ENCODE data around the gene MDH2. TPM values are rescaled to one million over a fixed set of nuclear protein-coding genes. Genes with fewer than 3 reads are reported as not detected.
"Not testable (repeated sequence)": the region's sequence is repeated elsewhere in the genome, so short reads cannot be mapped to it uniquely, and the experiment has no call there.

The MDH2 gene
- total RNA-seq, 2 donors from 2014 or later, result 94.5 to 94.9 TPM

DNA sequence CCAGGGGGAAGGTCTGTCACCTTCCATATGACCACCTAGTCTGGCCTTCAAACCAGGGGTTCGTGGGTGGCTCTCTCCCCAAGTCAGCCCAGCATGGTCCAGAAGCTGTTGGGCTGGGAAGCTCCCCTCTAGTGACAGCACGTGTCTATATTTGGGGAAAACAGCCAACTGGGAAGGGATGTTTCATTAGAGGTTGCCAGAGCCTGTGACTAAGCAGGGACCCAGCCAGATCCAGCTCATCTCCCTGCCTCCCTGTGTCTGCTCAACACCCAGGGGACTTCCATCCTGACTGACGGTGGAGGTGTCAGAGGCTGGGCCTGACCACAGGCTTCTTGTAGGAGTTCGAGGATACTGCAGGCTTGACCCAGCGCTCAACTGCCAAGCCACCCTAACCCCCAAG lies 10.6 kb upstream of the MDH2 start:
- DNase-seq (ENCODE audit: low spot score), result no peak
- intact Hi-C loops (cut with DNase I), result no loop called here

DNA sequence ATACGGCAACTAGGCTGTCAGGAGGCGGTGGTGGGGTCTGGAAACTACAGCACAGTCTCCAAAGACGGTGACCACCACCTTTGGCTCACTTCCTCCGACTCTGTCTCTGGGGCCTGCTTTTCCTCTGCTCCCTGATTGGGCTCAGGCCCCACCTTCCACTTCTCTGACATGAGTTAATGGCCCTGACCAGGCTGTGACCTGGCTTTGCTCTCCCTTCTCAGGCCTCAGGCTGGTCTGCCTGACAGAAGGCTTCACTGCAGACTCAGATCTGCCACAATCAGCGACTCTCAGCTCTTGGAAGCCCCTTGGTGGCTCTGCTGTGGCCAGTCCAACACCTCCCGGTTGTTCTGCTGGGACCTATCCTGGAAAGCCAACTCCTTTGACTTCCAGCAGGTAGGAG lies 7.8 kb upstream of the MDH2 start:
- no peak for DNase-seq (ENCODE audit: low spot score)
- intact Hi-C loops (cut with DNase I), result no loop called here

DNA sequence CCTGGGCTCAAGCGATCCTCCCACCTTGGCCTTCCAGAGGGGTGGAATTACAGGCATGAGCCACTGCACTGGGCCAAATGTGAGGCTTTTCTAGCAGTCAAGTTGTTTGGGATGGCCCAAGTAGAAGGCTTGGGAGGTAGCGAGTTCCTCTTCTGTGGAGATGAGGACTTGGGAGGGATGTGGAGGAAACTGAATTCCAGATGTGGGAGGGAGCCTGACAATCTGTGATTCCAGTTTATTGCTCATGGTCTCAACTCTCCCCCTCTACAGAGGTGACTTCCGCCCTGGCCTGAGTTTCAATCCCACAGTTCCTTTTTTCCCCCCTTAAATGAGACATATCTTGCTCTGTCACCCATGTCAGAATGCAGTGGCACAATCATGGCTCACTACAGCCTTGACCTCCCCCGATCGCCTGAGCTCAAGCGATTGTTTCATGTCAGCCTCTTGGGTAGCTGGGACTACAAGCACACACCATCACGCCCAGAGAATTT lies 3.5 kb upstream of the MDH2 start:
- intact Hi-C loops (cut with DNase I), result no loop called here
- DNase-seq (ENCODE audit: low spot score), result no peak

DNA sequence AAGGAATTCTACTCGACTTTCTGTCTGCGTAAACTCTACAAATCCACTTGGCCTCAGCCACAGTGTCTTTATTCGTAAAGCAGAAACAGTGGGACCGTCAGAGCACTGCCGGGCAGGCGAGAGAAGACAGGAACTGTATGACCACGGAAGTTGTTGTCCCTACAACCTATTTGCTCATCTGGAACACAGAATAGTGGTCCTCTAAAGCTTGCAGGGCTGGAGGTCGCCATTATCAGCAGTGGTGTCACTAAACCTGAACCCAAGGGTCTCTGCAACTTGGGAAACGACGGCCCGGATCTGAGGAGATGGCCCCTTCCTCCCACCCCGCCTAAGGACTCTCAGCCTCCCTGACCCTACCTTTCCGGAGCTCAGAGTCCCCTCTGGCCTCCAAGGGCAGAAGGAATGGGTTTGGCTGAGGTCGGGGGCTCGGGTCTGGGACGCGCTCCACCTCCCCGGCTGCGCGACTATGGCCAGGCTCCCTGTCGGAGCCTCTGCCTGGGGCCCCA lies 548 bp upstream of the MDH2 start:
- DNase-seq (ENCODE audit: low spot score), result no peak
- intact Hi-C loops (cut with DNase I), result no loop called here

DNA sequence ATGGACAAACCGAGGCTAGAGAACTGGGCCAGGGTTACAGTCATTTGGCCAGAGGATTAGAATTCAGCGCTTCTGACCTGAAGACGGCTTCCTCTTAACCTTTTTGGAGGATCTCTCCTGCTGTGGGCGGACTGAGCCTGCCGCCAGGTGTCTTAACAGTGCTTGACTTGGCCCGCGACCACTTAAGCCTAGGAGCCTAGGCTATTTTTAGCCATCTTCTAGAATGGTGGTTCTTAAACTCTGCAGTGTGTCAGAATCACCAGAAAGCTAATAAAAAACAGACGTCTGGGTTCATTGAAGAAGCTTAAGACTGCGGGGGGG lies 722 bp downstream of the MDH2 start:
- intact Hi-C loops (cut with DNase I), result no loop called here
- DNase-seq (ENCODE audit: low spot score), result no peak

DNA sequence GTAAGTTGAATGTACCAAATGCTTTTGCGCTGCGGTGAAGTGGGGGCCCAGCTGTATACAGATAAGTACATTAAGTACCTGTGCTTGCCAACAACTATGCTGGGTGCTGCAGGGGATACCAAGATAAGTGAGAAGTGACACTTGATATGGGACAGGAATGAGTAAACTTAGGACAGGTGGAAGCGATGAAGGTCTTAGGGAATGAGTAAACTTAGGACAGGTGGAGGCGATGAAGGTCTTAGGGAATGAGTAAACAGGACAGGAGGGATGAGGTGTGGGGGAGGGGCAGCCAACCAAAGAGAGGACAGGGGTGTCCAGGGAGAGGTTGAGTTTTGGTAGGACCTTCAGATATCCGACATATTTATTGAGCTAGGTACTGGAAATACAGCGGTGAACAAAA lies 1.4 kb downstream of the MDH2 start:
- DNase-seq (ENCODE audit: low spot score), result no peak
- intact Hi-C loops (cut with DNase I), result no loop called here

DNA sequence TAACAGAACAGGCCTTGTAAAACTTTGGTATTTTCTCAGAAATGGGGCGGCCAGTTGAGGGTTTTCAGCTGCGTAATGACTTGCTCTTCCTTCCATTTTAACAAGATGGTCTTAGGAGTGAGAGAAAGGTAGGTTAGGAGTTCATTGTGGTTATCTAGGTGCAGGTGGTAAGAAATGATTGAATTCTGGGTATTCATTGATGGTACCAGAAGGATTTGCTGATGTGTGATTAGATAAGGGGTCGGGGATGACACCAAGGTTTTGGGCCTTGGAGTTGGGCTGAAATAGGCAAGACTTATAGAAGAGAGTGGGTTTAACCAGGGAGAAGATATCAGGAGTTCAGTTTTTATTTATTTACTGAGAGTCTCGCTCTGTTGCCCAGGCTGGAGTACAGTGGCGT lies 2.6 kb downstream of the MDH2 start:
- DNase-seq (ENCODE audit: low spot score), result no peak
- intact Hi-C loops (cut with DNase I), result no loop called here

DNA sequence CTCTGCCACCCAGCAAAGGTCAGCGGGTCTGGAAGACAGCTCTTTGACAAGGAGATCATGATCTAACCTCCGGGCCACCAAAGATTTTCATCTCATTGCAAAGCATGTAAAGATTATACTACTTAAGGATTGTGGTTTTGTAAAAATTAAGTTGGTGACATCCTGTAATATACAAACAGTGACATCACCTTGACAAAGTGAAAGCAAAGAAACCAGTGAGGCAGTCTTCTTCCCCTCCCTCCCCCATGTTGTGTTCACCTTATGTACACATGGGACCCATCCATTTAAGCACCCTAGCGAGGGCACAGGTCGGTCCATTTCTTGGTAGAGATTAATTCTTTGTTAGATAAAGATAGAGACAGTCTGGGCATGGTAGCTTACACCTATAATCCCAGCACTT lies 3.9 kb downstream of the MDH2 start:
- intact Hi-C loops (cut with DNase I), result no loop called here

DNA sequence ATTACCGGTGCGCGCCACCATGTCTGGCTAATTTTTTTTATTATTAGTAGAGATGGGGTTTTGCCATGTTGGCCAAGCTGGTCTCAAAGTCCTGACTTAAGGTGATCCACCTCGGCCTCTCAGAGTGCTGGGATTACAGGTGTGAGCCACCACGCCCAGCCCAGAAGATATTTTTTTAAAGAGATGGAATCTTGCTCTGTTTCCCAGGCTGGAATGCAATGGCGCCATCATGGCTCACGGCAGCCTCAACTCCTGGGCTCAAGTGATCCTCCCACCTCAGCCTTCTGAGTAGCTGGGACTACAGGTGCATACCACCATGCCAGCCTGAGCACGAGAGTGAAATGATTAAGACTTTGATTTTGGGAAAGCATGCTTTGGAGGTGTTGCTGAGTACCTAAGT lies 4.8 kb downstream of the MDH2 start:
- DNase-seq (ENCODE audit: low spot score); intact Hi-C loops (cut with DNase I): not testable (repeated sequence)

More for the DNA sequence above, 3.9 kb downstream of the MDH2 start:
- no peak for DNase-seq (ENCODE audit: low spot score)

DNA sequence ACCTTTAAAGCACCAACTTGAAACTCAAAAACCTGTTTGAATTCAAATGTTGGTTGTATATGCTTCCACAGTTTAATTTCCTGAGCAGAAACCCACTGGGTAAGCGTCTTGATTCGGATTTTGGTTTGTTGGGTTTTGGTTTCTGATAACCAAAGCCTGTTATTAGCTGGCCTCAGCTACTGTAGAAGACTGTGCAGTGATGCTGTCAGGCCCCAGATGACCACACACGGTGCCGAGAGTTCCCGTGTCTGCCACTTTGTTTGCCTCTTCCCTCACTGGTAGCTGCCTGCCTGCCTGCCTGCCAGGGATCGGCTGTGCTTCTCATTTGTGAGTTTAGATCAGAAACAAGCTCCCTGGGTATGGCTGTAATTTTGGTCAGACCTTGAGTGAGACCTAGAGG lies 5.6 kb downstream of the MDH2 start:
- DNase-seq (ENCODE audit: low spot score), result no peak
- intact Hi-C loops (cut with DNase I), result no loop called here

DNA sequence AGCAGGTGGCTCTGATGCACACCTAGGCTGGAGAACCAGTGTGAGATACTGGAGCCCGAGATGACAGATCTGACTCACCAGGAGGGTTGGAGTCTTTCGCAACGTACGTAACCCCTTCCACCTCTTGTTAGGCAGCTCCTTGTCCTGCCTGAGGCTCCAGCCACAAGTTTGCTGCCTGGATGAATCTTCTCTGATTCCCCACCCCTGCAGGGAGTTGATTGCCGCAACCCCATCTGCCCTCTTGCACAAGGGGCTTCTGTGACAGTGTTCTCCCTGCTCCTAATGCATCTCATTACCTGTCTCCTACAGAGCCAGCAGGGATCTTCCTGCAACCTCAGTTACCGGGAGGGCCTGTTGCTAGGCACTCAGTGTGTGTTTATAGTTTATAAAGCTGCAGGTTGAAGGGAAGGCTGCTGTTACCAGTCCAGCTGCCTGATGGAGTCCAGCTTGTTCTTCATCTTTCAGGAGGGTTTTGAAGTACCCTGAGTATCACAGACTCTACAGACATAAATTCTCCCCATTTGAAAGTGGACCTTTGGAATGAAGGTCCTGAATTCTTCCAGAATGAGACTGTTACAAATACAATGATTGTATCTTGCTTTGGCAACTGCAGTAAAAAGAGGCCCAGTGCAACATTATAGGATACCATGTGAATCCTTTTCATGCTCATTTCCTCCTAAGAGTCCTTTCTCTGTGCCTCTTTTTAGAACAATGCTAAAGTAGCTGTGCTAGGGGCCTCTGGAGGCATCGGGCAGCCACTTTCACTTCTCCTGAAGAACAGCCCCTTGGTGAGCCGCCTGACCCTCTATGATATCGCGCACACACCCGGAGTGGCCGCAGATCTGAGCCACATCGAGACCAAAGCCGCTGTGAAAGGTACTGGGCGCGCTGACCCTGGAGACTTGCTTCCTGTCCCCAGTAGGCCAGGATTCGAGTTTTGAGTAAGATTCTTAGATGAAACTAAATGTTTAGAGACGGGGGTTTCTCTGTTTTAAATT lies 6.5 kb downstream of the MDH2 start:
- intact Hi-C loops (cut with DNase I), result no loop called here
- DNase-seq (ENCODE audit: low spot score), result no peak

DNA sequence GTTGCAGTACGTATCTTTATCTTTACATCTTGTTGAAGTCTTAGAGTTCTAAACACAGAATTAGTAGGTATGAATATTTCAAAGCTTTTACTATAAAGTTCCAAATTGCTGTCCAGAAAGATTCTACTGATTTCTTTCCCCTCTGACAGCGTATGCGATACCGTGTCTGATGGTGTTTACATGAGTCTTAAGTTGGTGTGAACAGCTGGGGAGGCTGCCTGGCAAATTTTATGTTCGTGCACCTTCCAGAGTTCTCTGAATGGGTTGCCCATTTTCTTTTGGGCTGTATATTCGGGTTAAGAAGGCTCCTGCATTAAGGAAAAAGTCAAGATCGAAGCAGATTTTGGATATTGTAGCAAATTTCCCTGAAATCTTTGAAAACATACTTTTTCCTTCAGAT lies 8.3 kb downstream of the MDH2 start:
- intact Hi-C loops (cut with DNase I), result no loop called here
- no peak for DNase-seq (ENCODE audit: low spot score)

DNA sequence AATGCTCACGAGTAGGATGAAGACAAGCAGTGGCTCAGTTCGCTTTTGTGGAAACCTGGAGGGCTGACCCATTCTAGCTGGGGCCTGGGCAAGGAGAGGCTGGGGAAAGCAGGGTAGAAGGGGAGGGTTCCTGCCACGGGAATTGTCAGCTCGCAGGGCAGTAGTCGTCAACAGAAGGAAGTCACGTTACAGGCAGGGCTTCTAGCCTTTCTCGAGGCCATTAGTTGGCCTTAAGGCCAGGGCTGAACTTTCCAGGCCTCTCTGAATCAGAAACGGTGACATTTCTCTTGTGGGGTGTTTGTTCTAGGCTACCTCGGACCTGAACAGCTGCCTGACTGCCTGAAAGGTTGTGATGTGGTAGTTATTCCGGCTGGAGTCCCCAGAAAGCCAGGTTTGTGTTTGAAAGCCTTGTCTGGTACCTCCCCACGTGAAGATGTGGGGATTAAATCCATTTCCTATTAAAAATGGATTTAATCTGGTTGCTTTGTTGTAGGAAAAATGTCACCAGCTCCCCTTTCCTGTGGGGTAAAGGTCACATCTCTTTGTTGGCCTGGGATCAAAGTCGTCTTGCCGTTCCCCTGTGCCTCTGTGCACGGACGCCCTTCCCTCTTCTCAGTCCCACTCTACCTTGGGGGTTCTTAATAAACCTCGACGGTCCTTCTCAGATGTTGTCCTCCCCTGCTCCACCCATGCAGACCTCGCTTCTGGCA lies 9.4 kb downstream of the MDH2 start:
- intact Hi-C loops (cut with DNase I), result no loop called here
- no peak for DNase-seq (ENCODE audit: low spot score)

DNA sequence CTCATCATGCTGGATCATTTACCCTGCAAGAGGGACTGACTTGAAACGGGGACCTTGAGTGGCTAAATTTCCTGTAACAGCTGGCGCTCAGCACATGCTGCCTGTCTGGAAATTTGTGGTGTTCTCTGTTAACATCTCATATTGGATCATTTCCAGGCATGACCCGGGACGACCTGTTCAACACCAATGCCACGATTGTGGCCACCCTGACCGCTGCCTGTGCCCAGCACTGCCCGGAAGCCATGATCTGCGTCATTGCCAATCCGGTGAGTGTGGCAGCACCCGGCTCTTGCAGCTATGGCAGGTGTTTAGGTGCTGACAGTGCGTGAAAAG lies 9.9 kb downstream of the MDH2 start:
- intact Hi-C loops (cut with DNase I), result no loop called here
- no peak for DNase-seq (ENCODE audit: low spot score)

DNA sequence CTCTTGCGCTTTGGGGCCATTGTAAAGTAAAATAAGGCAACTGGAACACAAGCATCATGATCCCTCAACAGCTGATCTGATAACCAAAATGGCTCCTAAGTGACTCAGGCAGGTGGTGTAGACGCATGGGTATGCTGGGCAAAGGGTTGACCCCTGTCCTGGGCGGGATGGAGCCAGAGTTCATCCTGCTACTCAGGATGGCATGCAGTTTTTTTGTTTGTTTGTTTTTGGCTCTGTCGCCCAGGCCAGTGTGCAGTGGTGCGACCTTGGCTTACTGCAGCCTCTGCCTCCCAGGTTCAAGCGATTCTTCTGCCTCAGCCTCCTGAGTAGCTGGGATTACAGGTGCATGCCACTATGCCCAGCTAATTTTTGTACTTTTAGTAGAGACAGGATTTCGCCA lies 10.8 kb downstream of the MDH2 start:
- DNase-seq (ENCODE audit: low spot score); intact Hi-C loops (cut with DNase I): not testable (repeated sequence)

DNA sequence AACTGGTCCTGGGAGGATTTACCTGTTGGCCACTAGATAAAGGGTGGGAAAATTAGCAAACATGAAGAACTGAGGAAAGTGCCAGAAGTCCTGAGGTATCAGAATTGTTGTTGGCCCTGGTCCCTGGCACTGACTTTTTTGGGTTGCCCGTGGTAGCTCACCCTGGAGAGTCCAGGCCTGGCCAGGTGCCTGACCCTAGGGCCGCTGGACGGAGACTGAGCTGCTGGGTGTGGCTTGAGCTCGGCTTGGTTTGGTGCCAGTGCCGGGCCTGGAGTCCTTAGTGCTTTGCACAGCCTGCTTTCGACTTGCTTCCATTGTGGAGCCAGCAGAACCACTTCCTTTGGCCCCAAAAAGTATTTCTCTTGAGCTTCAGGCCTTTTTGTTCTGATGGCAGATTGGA lies 12.9 kb downstream of the MDH2 start:
- no peak for DNase-seq (ENCODE audit: low spot score)
- intact Hi-C loops (cut with DNase I), result no loop called here

DNA sequence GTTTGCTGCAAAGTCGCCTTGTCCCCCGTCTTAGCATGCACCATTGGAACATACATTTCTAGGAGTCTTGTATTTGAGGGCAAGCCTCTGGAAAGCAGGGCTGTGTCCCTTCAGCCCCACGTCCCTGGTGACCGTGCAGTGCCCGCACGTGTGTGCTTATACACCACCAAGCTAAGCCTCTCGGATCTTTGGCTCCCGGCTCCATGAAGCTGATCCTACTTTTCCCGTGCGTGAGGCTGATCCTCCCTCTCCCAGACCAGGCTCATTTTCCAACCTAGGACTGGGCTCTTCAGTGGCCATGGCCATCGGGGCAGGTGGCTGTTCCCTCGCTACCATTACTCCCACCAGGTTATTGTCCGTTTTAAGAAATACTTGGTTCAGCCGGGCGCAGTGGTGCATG lies 14.3 kb downstream of the MDH2 start:
- no peak for DNase-seq (ENCODE audit: low spot score)
- intact Hi-C loops (cut with DNase I), result no loop called here

DNA sequence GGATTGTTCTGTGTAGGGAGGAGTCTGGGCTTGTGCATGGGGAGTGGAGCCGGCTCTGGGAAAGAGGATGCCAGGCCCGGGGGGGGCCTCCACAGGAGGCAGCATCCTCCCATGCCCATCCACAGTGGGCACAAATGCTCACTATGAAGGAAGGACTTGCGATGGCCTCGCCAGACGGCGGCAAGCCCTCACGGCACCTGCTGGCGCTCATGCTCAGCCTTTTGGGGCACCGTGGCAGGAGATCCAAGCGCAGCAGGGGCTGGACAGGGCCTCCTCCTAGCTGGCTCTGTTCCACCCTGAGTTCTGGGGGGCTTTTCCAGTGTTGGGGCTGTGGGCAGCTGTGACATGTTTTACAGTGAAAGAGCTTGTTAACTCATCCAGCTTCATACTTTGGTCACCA lies 15.2 kb downstream of the MDH2 start:
- intact Hi-C loops (cut with DNase I), result no loop called here
- no peak for DNase-seq (ENCODE audit: low spot score)

DNA sequence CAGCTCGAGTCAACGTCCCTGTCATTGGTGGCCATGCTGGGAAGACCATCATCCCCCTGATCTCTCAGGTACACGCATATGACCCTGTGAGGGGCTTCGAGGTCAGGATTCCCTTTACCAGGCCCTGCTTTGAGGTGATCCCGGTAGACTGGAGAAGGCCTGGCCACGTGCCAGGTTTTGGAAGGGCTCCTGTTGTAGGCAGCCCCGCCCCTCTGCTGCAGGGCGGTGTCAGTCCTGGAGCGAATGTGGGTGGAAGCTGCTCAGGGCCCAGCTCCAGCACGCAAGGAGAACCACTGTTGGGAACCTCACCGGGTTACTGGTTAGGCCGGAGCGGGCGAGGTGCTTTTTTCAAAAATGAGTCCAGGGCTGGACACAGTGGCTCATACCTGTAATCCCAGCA lies 15.6 kb downstream of the MDH2 start:
- DNase-seq (ENCODE audit: low spot score), result no peak
- intact Hi-C loops (cut with DNase I), result no loop called here

DNA sequence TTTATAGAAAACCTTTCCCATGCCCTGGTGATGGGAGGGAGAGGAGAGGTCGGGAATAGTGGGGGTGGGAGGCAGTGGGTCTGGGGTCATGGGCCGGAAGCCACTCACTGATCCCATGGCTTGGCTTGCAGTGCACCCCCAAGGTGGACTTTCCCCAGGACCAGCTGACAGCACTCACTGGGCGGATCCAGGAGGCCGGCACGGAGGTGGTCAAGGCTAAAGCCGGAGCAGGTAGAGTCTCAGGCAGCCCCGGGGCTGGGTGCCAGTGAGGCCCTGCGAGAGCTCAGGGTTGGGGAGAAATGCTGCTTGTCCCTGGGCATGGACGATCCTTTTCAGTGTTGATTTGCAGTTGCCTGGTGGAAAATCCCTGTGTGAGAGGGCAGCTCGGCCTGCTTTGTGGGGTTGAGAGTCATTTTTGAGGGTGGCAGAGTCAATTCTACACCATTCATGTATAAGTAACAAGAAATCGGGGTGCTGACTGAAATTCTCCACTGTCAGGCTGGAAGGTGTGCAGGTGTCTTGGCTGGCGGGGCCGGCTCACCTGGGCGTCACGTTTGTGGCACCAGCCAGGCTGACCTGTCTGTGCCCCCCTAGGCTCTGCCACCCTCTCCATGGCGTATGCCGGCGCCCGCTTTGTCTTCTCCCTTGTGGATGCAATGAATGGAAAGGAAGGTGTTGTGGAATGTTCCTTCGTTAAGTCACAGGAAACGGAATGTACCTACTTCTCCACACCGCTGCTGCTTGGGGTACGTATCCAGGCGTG lies 16.5 kb downstream of the MDH2 start:
- peak; percentile 58 for DNase-seq (ENCODE audit: low spot score)
- intact Hi-C loops (cut with DNase I), result no loop called here
